COLO668 (cell line): ENCODE data around the gene LRP5.

Experiments used
- DNase-seq: peaks from one replicate; lab custom pipeline; 2025; ENCODE audit not compliant: unreplicated experiment; lab: John Stamatoyannopoulos, UW

LRP5 gene

DNA sequence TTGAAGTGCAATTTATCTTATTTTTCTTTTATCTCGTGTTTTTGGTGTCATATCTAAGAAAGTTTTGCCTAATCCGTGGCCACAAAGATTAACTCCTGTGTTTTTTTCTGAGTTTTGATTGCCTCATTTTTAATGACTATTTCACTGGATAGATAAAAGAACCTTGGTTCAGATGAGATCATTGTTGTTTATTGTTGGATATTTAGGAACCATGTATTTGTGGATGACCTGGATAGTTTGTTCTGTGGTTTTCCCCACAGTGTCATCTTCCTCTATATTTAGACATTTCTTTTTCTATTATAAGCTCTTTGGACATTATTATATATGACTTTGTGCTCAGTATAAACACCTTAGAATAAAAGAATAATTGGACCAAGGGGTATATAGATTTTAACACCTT, 185.4 kb downstream of the LRP5 start:
- DNase-seq, result no peak

DNA sequence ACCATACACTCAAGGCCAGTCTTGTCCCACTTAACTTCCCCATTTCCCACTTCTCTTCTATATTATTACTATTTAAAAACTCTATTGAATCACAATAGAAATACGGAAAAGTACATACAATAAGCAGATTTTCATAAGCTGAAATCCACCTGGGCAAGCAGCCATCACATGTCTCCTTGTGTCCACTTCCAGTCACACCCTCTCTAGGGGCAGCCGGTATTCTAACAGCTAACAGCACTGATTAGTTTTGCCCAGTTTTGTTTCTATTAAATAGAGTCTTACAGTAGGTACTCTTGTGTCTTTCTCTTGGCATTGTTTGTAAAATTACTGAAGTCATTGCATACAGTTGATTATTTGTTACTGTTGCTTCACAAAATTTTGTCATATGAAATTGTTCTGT, 185.9 kb downstream of the LRP5 start:
- no peak for DNase-seq
